ENCODE results near the gene LRRN3. TPM values are rescaled to one million over a fixed set of nuclear protein-coding genes. Genes with fewer than 3 reads are reported as not detected.

LRRN3 gene
- total RNA-seq, 1 experiment from 2014 or later: not detected

DNA sequence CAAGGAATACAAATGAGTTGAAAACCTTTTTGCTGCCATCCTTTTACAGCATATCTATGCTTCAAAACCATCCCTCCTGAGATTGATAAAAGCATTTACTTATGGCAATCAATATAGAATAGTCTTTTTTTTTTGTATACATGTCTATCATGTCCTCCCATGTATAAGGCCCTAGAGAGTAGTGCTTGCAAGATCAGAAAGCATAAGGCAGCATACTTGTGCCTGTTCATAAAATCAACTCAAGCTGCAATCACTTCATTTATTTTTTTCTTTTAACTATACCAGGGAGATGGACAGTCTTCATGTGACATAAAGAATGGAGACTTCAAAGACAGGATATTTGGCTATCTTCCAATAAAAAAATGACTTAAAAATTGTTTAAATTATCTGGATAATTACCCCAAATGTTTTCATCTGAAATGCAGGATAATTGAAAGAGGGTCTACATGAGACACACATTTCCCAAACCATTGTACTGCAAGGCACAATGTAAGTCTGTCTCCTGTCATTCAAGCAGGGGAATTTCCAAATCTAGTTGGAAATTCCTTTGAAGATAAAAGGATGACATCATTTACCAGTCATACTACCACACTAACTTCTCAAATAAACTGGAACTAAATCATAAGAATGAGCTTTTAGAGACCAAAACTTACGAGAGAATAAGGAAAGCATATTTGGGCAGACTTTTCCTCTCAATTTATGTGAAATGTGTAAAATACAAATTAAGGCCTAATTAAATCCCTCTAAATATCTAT, 22.5 kb downstream of the LRRN3 start:
- Histone ChIP-seq H3K4me1 (ENCODE audit: insufficient read depth, low read length) (peaks cover 25% of the 10 kb centered on the region), H4K20me1 (ENCODE audit: low read length) (no peaks in the 10 kb centered on the region), H3K9ac (ENCODE audit: low read length) (no peak overlapping the region; the same call in 1 of the 2 replicates), H3F3A (ENCODE audit: low read length, unreplicated experiment) (no peaks in the 10 kb centered on the region), H3K9me2 (replicated peaks; ENCODE audit: low read length) (no peaks in the 10 kb centered on the region), H3K9me3 (ENCODE audit: low read length) (no peaks in the 10 kb centered on the region), H3K27me3 (ENCODE audit: low read length) (no peaks in the 10 kb centered on the region), H2AFZ (ENCODE audit: low read length) (0 out of 2 replicates have a peak overlapping the region, but pooled peaks have one; percentile 37), H3K27ac (ENCODE audit: low read length) (peak overlapping the region; percentile 53), H3K4me3 (ENCODE audit: low read length) (peak overlapping the region; percentile 4; the same call in 1 of the 2 replicates), H3K79me2 (ENCODE audit: low read length) (no peaks in the 10 kb centered on the region), H3K4me2 (ENCODE audit: low read length) (peak overlapping the region; percentile 67), H3K36me3 (ENCODE audit: low read depth, low read length) (no peaks in the 10 kb centered on the region)
- ChIA-PET POLR2A (ENCODE audit: unreplicated experiment) (no interaction called here), CTCF (no interaction called here)
- BruUV-seq (replicated peaks): no TSS peak
- peak; percentile 71 for ATAC-seq
- no peak for TF ChIP-seq EZH2phosphoT487 (IDR thresholded peaks at IDR 0.05; ENCODE audit: borderline replicate concordance, low read length)
- TF ChIP-seq, protein P1, sequence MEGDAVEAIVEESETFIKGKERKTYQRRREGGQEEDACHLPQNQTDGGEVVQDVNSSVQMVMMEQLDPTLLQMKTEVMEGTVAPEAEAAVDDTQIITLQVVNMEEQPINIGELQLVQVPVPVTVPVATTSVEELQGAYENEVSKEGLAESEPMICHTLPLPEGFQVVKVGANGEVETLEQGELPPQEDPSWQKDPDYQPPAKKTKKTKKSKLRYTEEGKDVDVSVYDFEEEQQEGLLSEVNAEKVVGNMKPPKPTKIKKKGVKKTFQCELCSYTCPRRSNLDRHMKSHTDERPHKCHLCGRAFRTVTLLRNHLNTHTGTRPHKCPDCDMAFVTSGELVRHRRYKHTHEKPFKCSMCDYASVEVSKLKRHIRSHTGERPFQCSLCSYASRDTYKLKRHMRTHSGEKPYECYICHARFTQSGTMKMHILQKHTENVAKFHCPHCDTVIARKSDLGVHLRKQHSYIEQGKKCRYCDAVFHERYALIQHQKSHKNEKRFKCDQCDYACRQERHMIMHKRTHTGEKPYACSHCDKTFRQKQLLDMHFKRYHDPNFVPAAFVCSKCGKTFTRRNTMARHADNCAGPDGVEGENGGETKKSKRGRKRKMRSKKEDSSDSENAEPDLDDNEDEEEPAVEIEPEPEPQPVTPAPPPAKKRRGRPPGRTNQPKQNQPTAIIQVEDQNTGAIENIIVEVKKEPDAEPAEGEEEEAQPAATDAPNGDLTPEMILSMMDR (conservative IDR thresholded peaks at IDR 0.05; ENCODE audit: low read depth, low read length): no peak
- no peak for TF ChIP-seq EZH2 (IDR thresholded peaks at IDR 0.05; ENCODE audit: low read length, unreplicated experiment)
- intact Hi-C loops (cut with micrococcal nuclease): no loop called here
- DNase-seq: peak; percentile 66

DNA sequence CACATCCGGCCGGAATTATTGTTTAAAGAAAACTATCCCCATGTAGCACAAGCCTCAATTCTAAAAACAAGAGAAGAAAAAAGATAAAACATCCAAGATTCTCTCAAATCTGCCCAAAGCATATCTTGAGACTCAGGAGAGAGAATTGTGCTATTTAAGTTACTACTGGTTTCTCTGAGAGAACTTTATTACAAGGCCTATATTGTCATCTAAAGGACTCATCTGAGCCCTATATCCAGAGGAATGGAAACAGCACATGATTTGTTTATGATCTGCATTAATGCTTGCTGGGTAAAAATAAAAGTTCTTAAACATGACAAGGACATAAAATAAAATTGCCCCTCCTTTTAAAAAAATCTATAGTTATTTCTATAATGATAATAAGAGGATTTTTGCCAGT, 25.0 kb downstream of the LRRN3 start:
- no peak overlapping the region for H3K4me2 ChIP-seq (ENCODE audit: low read length)
- ChIA-PET CTCF (no interaction called here), POLR2A (ENCODE audit: unreplicated experiment) (no interaction called here)
- no peak for TF ChIP-seq EZH2 (IDR thresholded peaks at IDR 0.05; ENCODE audit: low read length, unreplicated experiment)
- TF ChIP-seq EZH2phosphoT487 (IDR thresholded peaks at IDR 0.05; ENCODE audit: borderline replicate concordance, low read length): no peak
- TF ChIP-seq, protein P1 (conservative IDR thresholded peaks at IDR 0.05; ENCODE audit: low read depth, low read length): no peak
- no peak overlapping the region for H2AFZ ChIP-seq (ENCODE audit: low read length)
- no peaks in the 10 kb centered on the region for H3K27me3 ChIP-seq (ENCODE audit: low read length)
- H3K4me3 ChIP-seq (ENCODE audit: low read length): no peak overlapping the region
- intact Hi-C loops (cut with micrococcal nuclease): no loop called here
- H3K9ac ChIP-seq (ENCODE audit: low read length): no peak overlapping the region
- ATAC-seq (no peak), DNase-seq (no peak)
- no peaks in the 10 kb centered on the region for H3K36me3 ChIP-seq (ENCODE audit: low read depth, low read length)
- no peak overlapping the region for H3K27ac ChIP-seq (ENCODE audit: low read length)
- H3K9me3 ChIP-seq (ENCODE audit: low read length): no peaks in the 10 kb centered on the region
- H3F3A ChIP-seq (ENCODE audit: low read length, unreplicated experiment): no peaks in the 10 kb centered on the region
- H3K4me1 ChIP-seq (ENCODE audit: insufficient read depth, low read length): peaks cover 13% of the 10 kb centered on the region
- H3K9me2 ChIP-seq (replicated peaks; ENCODE audit: low read length): no peaks in the 10 kb centered on the region
- no peaks in the 10 kb centered on the region for H3K79me2 ChIP-seq (ENCODE audit: low read length)
- no peaks in the 10 kb centered on the region for H4K20me1 ChIP-seq (ENCODE audit: low read length)
- BruUV-seq (replicated peaks): no TSS peak

DNA sequence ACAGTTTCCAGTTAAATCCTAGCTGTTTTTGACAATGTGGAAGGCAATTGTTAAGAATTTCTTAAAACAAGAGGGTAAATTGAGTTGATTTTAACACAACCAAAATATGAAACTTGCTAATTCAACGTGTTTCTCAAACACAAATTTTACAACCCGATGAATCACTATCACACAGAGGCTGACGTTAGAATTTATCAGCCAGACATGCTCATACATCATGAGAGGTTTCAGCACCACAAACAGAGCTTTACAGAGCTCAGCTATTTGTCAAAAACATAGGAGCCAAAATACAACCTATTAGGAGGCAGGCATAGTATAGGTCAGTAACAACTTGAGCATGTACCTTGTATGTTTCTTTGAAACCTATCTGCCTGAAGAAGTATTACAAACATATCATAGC, 36.1 kb downstream of the LRRN3 start:
- ChIA-PET CTCF (interaction anchor here (0.5 to 0.6 kb wide), 2 partner anchors 28 to 626 kb away, joined by 3 to 4 read pairs; no protein-coding TSS in a partner anchor), POLR2A (ENCODE audit: unreplicated experiment) (no interaction called here)
- H3F3A ChIP-seq (ENCODE audit: low read length, unreplicated experiment): no peaks in the 10 kb centered on the region
- no peaks in the 10 kb centered on the region for H3K36me3 ChIP-seq (ENCODE audit: low read depth, low read length)
- ATAC-seq (peak; percentile 97), DNase-seq (peak; percentile 61)
- H3K4me1 ChIP-seq (ENCODE audit: insufficient read depth, low read length): peaks cover 10% of the 10 kb centered on the region
- H3K9me3 ChIP-seq (ENCODE audit: low read length): no peaks in the 10 kb centered on the region
- H3K9ac ChIP-seq (ENCODE audit: low read length): no peak overlapping the region
- H4K20me1 ChIP-seq (ENCODE audit: low read length): no peaks in the 10 kb centered on the region
- TF ChIP-seq, protein P1 (conservative IDR thresholded peaks at IDR 0.05; ENCODE audit: low read depth, low read length): no peak
- H3K4me3 ChIP-seq (ENCODE audit: low read length): no peak overlapping the region
- no peaks in the 10 kb centered on the region for H3K9me2 ChIP-seq (replicated peaks; ENCODE audit: low read length)
- no peaks in the 10 kb centered on the region for H3K27me3 ChIP-seq (ENCODE audit: low read length)
- no peak overlapping the region for H2AFZ ChIP-seq (ENCODE audit: low read length)
- peak overlapping the region; percentile 15 for H3K4me2 ChIP-seq (ENCODE audit: low read length)
- intact Hi-C loops (cut with micrococcal nuclease): no loop called here
- no TSS peak for BruUV-seq (replicated peaks)
- H3K79me2 ChIP-seq (ENCODE audit: low read length): no peaks in the 10 kb centered on the region
- H3K27ac ChIP-seq (ENCODE audit: low read length): no peak overlapping the region

Data from PC-3 (cell line).